Hematopoietic multipotent progenitor cell treated with erythropoietin and hydrocortisone succinate and interleukin-3 and kit ligand, for 4 days (in vitro differentiated cells): Measurements from ENCODE around the gene KLK13.
A peak's percentile ranks its signal among the peaks of the same experiment; 100 is the strongest.

ENCODE experiments used
- DNase-seq: peaks from one replicate; pipeline ENCODE4 v3.0.0-alpha.2; 2015

Gene KLK13

DNA sequence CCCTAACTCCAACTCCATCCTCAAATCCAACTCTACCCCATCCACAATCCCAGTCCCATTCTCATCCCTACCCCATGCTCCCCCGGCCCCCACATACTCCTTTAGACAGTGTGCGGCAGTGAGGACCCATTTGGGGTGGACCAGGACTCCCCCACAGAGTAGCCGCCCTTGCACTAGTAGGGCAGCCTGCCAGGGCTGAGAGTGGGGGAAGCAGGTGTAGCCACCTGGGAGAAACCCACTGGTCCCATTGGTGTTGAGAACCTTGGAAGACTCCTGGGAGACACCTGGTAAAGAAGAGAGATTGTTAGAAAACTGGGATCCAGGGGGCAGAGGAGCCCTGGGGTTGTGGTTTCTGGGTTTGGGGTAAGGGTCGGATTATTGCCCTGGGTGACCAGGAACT lies 4.6 kb downstream of the KLK13 start:
- DNase-seq = no peak

GRCh38 chr19:51059715-51060114 lies 5.2 kb downstream of the KLK13 start:
- no peak for DNase-seq

- no peak for DNase-seq
Observed at GRCh38 chr19:51055866-51056265, 9.0 kb downstream of the KLK13 start.

GRCh38 chr19:51047031-51047335 lies 17.9 kb downstream of the KLK13 start:
- no peak for DNase-seq

DNA sequence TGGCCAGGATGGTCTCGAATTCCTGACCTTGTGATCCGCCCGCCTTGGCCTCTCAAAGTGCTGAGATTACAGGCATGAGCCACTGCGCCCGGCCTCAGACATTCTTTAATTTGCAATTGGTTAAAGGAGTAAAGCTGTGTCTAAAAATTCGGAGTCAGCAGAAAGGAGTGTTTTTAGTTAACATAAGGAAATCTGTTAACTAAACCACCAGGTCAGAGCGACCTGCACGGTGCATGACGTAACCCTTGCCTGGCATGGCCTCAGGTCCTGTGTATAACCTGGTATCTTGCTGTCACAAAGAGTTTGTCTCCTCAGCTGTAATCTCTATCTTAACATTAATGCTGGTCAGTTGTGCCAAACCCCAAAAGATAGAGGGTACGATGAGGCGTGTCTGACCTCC lies 20.6 kb downstream of the KLK13 start:
- no peak for DNase-seq

DNA sequence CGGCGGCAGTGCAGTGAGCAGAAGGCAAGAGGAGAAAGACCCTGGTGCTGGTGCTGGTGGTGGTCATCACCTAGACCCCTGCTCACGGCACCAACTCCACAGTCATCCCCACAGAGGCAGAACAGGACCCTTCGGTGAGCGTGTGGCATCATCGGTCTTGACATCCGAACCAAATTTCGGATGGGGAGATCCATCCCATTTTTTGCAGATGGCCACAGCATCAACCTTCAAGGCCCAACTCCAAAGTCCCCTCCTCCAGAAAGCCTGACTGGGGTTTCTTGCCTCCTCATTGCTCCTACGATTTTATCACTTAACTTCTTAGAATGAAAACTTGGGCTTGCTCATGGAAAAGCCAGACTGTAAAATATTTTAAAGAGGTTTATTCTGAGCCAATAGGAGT lies 21.4 kb downstream of the KLK13 start:
- DNase-seq = no peak

DNA sequence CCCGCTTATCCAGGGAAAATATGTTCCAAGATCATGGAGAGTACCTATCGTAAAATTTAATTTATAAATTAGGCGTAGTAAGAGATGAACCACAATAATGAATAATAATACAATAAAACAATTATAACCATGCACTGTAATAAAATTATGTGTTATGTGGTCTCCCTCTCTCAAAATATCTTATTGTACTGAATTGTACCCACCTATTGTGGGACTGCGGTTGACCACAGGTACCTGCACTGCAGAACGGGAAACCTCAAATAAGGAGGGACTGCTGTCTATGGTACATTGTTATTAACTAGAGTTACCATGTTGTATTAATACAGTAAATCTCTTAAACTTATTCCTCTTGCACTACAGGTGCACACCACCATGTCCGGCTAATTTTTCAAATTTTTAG lies 24.7 kb downstream of the KLK13 start:
- DNase-seq = no peak

DNA sequence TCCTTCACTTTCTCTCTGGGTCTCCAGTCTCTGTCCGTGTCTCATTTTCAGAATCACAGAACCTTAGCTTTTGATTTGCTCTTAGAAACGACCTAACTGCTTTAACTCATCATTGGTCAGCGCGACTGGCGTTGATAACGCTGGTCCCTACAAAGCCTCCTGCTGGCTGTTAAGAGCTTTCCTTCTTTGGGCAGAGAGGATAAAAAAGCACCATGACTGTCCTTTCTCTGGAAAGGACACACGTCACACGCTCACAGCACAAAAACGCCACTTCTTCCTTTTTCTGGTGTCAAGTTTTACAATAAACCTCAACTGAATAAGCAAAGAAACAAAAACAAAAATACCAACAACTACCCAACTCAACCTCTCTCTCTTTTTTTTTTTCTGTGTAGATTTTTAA lies 28.4 kb downstream of the KLK13 start:
- no peak for DNase-seq

GRCh38 chr19:51034704-51035103 lies 30.2 kb downstream of the KLK13 start, which contains the start of gene KLK12:
Gene KLK12, minus strand, starts transcription at chr19:51035002. Its CDS starts 381 bp downstream, at chr19:51034621.
- DNase-seq = no peak

DNA sequence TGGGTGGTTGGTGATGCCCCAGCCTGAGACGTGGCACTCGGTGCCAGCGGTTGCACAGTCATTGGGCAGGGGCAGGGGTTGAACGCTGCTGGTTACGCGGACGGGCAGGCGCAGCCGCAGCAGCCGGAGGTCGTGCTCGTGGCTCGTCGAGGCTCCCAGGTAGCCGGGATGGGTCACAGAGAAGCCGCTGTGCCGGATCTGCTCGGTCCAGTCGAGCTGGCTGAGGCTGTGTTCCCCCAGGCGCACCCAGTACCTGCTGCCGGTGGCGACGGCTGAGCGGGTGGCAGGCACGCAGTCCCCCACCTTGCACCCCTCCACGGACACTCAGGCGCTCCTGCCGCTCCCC lies 33.0 kb downstream of the KLK13 start:
- no peak for DNase-seq

GRCh38 chr19:51031220-51031879 lies 33.5 kb downstream of the KLK13 start:
- DNase-seq = no peak

GRCh38 chr19:51030631-51031030 lies 34.3 kb downstream of the KLK13 start:
- no peak for DNase-seq

GRCh38 chr19:51029718-51030117 lies 35.2 kb downstream of the KLK13 start:
- DNase-seq = no peak

DNA sequence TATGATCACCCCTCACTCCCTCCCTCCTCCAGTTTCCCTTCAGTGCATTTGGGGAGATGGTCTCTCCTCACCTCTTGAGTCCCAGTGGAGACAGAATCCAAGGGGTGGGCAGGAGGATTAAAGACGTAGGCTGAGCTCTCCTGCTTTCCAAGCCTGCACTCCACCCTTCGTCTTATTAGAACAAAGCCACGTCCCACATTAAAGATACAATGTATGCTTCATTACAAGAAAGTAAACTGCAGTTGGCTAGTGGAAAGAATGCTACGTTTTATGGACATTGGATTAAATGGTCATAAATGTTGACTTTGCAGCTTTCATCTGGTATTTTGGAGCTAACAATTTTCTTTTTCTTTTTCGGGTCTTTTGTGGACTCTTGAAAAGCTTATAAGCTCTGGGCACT lies 37.0 kb downstream of the KLK13 start:
- no peak for DNase-seq

DNA sequence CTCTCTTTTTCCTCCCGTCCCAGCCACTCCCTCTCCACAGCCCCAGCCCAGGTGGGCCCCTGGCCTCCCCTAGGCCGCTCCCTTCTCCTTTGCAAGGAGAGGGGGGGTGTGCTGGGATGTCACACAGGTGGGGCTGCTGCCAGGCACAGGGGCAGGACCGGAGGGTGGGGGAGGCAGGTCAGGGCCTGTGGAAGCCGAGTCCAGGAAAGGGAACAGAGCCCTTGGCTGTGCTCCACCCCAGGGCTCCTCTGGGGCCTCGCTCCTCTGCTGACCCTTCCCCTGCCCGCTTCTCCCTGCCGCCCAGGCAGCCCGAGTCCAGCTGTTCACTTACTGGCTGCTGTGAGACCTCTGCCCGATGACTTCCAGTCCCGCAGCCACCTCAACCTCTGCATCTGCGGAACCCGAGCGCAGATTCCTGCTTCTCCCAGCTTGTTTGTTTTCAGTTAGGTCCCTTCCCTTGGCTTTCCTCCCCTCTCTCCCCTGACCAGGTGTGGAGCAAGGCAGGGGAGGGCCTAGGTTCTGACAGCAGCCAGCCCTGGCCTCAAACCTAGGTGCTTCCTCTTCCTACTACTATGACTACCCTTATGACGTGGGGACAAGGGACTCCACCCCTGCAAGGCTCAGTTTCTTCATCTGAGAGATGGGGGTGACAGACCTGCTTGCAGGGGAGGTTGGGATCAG lies 37.6 kb downstream of the KLK13 start:
- DNase-seq = no peak

GRCh38 chr19:51026554-51026831 lies 38.4 kb downstream of the KLK13 start, which contains the start of gene KLK11:
Gene KLK11, minus strand, starts transcription at chr19:51026616. Its CDS starts 985 bp downstream, at chr19:51025631.
- DNase-seq = no peak

- DNase-seq = no peak
Observed at GRCh38 chr19:51025809-51026553, 38.9 kb downstream of the KLK13 start.

- no peak for DNase-seq
Observed at GRCh38 chr19:51025401-51025800, 39.5 kb downstream of the KLK13 start.

- DNase-seq = no peak
Observed at GRCh38 chr19:51024924-51025323, 40.0 kb downstream of the KLK13 start.

- DNase-seq = no peak
Observed at GRCh38 chr19:51023946-51024345, 40.9 kb downstream of the KLK13 start.

DNA sequence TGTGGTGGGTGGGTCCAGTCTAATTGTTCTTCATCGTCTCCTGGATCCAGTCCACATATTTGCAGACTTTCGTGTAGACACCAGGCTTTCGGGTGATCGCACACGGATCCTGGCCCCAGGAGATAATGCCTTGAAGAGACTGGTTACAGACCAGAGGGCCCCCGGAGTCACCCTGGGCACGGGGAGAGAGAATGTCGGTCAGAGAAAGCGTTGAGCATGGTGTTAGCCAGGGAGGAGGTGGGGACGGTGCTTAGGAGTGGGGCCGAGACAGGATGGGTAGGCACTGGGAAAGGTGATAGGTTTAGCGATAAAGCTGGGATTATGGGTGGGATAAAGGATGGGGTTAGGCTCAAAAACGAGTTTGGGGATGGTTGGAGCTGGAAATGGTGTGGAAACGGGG lies 42.4 kb downstream of the KLK13 start:
- DNase-seq = no peak

- peak; percentile 77 for DNase-seq
Observed at GRCh38 chr19:51020988-51021651, 43.8 kb downstream of the KLK13 start.

DNA sequence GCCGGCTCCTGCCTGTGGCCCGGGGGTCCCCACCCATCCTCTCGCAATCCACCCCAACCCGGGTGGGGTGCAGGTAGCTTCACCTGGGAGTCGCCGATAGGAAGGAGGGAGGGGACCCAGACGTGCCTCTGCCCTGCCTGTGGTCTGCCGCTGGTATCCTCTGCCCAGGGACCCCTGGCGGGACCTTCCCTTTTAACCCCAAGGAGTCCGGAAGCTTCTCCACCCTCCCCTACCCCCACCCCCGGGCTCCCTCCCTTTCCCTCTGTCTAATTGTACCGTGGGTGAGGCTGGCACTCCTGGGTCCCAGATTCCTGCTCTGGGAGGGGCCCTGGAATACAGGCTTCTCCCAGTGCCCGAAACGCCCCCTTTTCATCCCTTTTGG lies 45.4 kb downstream of the KLK13 start, which contains the start of gene KLK10:
Gene KLK10 (minus strand): TSS at position 166 of the 382 bp plus-strand sequence. CDS start 579 bp downstream, outside the sequence.
- DNase-seq = no peak
